ENCODE data around the gene LIFR.

DNA sequence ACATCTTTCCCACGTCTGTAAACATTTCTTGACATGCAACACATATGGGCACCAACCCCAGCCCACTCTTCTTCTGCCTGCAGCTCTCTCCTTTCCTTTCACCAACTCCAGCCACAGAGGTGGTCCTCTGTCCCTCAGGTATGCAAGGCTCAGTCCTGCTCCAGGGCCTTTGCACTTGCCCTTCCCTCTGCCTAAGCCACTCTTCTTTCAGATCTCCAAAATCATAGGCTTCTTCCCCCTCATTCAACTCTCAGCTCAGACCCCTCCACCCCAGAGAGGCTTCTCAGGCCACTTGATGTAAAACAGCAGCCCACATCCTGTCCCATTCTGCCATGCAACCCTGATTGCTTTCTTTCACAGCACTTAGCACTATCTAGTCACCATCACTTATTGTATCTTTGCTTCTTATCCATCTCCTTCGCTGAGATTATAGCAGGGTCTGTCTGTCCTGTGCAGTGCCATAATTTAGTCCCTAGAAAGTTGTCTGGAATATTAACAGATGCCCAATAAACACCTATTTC lies 3.4 kb downstream of the LIFR start:
- TF ChIP-seq, protein P1, sequence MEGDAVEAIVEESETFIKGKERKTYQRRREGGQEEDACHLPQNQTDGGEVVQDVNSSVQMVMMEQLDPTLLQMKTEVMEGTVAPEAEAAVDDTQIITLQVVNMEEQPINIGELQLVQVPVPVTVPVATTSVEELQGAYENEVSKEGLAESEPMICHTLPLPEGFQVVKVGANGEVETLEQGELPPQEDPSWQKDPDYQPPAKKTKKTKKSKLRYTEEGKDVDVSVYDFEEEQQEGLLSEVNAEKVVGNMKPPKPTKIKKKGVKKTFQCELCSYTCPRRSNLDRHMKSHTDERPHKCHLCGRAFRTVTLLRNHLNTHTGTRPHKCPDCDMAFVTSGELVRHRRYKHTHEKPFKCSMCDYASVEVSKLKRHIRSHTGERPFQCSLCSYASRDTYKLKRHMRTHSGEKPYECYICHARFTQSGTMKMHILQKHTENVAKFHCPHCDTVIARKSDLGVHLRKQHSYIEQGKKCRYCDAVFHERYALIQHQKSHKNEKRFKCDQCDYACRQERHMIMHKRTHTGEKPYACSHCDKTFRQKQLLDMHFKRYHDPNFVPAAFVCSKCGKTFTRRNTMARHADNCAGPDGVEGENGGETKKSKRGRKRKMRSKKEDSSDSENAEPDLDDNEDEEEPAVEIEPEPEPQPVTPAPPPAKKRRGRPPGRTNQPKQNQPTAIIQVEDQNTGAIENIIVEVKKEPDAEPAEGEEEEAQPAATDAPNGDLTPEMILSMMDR (IDR thresholded peaks at IDR 0.05) = no peak
- TF ChIP-seq POLR2A (IDR thresholded peaks at IDR 0.05) = no peak
